DMS114 treated with DMSO at 0.1 percent for 48 hours (cell line): ENCODE data around the gene SLC2A1.

ENCODE experiments used
- DNase-seq: peaks from one replicate; lab custom pipeline; 2025; ENCODE audit not compliant: unreplicated experiment; lab: John Stamatoyannopoulos, UW

The SLC2A1 gene

DNA sequence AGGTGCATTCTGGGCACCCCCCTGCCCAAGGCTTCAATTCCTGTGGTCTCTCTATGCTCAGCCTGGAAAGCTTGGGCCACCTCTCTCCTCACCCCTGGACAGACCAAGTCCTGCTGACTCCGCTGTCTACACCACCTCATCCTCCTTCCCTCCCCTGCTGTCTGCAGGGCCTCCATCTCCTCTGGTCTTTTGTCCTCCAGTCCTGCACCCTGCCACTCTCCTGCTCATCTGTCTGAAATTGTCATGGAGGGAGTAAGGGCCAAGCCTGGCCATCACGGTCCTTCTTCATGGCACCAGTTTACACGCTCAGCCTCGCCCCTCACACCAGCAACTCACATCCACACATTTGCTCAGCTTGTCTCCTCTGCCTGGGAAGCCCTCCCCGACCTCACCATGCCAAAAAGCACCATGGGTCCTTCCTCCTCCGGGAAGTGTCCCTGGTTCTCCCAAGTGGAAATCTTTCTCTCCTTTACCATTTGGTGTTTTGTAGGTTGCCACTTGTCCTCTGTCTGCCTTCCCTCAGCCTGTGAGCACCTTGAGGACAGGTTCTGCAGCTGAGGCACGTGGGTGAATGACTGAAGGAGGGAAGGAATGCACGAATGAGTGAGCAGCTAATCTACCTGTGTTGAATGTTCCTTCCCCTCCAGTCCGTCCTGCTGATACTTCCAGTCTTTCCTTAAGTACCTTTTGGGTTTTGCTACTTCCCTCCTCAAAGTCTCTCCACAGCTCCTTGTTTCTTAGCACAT is 2.1 kb upstream of the SLC2A1 start:
- DNase-seq, result no peak

- no peak for DNase-seq
These were observed 1.4 kb upstream of the SLC2A1 start for GRCh38 chr1:42960122-42960390.

DNA sequence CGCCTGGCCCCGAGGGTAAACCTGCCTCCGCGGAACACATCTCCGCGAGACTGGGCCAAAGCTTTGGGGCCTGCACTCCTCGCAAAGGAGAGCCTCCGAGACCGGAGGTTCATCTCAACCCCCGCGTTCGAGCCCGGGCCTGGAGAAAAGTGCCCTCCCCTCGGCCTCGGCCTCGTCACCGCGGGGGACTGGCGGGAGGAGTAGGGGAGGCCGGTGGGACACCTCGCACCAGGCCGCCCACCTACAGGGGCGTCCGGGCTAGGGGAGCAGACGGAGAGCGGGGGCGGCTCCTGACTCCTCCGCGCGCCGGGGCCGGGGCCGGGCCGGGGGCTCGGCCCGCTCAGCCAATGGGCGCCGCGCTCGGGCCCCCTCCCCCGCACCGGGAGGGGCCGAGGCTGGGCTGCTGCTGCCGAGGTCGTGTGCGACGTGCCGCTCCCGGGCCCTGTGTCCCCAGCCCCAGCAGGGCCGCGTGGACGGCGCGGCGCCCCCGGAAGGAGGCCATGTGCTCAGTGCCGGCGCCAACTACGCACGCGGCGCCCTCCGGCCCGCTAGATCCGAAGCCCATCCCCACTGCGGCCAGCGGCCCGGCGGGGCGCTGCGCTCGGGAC is 684 bp downstream of the SLC2A1 start:
- DNase-seq, result no peak

- DNase-seq, result no peak
These were observed 1.3 kb downstream of the SLC2A1 start for GRCh38 chr1:42957229-42957879.

DNA sequence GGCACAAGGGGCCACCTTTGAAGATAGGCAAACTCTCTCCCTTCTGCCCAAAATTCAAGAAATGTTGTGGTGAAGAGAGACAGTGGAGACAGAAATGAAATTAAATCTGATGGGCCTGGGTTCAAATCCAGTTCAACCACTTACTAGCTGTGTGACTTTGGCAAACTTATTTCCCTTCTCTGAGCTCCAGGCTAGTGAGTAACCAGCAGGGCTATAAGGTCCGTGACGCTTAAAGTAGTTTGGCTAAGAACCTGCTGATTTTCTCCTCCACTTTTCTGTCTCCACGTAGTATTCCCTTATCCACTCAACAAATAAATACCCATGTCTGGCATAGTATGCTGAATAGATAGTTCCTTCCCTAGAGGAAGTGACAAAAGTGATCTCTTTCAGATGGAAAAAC is 1.9 kb downstream of the SLC2A1 start:
- DNase-seq, result no peak

GRCh38 chr1:42955311-42956063 is 3.2 kb downstream of the SLC2A1 start:
- no peak for DNase-seq

DNA sequence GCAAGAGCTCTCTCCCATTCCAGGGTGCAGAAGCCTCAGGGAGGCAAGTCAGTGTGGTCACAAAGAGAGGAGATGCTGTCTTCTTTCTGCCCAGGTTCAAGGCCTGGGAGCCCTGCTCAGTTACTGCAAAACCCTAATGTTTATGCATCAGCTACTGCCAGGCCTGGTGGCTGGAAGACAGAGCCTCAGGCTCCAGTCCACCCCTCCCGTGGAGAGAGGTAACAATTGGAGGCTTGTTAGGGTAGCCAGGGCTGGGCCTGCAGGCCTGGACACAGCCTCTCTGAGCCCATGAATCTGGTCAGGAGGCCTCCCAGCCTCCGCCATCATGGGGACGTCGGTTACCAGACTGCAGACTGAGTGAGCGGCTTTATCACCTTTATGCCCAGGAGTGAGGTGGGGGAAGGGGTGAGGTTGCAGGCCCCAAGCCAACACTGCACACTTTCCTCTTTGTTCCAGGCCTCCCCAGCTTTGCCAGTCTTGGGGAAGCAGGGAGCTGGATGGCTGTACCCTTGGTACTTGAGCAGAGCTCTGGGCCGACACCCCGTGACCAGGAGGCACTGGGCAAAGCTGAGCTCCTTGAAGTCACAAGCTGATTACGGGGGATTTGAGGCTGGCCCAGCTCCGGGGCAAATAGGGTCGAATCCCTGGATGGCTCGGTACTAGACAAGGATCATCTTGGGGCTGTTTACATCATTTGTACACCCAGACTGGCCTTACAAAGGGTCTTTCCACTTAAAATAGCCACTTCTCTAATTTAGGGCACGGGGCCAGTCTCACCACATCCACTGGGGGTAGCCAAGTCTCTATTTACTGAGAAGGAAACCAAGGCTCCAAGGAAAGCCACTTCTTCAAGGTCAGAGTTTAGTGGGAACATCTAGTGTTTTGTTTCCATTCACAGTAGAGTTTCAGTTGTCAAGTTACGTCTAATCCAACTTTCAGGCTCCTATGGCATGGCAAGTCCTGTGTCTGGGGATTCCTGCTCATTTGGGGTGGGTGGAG is 5.2 kb downstream of the SLC2A1 start:
- no peak for DNase-seq

DNA sequence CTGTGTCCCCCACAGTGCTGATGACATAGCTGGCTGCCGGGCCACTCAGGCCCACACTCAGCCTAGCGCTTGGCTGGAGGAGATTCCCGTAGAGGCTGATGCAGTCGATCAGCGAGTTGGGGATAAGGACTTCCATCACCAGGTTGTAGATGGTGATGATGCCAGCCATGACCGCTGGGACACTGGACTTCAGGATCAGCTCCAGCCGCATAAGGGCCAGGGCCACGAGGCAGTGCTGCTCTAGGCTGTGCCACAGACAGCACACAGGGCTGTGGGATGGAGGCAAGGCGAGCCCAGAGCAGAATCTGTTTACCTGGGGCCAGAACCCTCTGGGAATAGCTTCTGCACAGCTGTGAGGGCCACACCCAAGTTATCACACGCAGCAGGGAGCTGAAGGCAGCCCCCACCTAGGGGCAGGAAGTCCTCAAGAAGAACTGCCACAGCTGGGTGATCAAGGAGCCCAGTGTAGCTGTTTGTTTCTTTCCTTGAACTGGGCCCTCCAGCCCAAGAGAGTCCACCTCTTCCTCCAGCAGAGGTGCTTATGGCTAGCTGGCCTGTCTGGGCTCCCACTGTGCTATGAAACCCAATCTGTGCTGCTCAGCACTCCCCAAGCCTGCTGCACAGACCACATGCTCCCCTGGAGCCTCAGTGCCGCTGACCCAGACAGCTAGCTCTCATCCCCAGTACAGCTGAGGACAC is 6.2 kb downstream of the SLC2A1 start:
- DNase-seq, result no peak

- no peak for DNase-seq
These were observed 7.1 kb downstream of the SLC2A1 start for GRCh38 chr1:42951588-42951987.

DNA sequence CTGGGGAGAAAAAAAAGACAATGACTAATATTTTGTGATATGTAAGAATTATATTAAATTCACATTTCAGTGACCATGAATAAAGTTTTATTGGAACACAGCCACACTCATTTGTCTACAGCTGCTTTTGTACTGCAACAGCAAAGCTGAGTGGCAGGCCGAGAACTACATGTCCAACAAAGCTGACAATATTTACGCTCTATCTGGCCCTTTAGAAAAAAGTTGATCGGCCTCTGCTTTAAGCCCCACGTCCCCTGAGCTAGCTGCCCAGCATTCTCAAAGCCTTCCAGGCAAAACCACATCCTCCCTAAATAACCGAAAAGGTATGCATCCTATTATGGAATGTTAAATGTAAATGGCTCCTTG is 8.6 kb downstream of the SLC2A1 start:
- DNase-seq, result no peak

- DNase-seq, result no peak
These were observed 9.2 kb downstream of the SLC2A1 start for GRCh38 chr1:42949312-42950115.

DNA sequence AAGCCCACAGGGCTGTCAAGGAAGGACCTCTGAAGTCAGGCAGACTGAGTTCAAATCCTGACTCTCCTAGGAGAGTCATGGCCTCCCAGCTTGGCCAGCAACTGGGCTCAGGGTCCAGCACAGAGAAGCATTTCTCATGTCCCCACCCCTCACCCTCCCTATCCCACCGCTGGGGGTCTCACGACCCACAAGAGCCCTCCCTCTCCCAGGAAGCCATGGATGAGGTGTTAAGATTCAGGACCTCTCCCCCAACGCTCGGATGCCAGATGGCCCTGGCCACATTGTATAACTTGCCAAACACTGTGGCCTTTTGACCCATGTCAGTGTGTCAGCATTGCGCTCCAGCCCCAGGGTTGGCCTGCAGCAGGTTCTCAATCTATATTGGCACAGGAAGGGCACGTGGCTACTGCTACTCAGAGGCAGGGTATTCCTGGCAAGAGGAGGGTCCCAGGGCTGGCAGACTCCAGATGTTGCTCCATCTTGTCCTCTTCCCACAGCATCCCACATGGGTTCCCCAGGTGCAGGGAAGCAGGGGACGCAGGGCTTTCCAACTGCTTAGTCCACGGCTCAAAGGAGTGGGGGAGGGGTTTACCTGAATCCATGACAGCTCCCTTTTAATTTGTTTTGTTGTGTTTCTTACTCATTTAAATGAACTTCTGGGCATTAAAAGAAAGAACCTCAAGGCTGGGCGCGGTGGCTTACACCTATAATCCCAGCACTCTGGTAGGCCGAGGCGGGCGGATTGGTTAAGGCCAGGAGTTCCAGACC is 10.5 kb downstream of the SLC2A1 start:
- DNase-seq, result no peak

DNA sequence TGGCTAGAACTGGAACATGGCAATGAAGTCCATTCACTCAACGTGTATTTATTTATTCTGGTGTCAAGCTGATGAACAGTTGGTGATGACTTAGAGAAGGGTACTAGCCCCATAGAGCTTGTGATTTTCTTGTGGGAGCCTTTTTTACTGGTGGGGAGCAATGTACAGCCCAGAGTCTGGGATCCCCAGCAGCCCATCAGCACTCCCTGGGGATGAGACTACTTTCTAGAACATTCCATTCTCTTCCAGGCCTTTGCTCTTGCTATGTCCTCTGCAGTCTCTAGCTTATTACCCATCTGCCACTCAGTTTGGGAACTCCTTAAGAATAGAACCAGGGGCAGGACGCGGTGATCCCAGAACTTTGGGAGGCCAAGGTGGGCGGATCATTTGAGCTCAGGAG is 11.6 kb downstream of the SLC2A1 start:
- no peak for DNase-seq

- no peak for DNase-seq
These were observed 12.4 kb downstream of the SLC2A1 start for GRCh38 chr1:42946120-42946898.

DNA sequence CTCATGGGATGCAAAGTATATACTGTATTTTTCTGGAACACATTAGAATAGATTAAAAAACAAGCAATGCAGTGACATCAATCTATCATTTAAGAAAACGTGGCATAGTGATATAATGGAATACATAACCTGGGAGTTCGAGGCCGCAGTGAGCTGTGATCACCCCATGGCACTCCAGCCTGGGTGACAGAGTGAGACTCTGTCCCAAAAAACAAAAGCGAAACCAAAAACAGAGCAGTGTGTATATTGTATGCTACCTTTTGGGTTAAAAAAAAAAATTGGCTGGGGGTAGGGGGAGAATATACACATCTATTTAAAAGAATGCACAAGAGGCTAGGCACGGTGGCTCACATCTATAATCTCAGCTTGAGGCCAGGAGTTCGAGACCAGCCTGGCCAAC is 13.5 kb downstream of the SLC2A1 start:
- no peak for DNase-seq

GRCh38 chr1:42944246-42944928 is 14.3 kb downstream of the SLC2A1 start:
- no peak for DNase-seq

- no peak for DNase-seq
These were observed 14.9 kb downstream of the SLC2A1 start for GRCh38 chr1:42943728-42944127.
